Natural killer cell (primary cell): ENCODE measurements around the gene SHISAL1. TPM values are rescaled to one million over a fixed set of nuclear protein-coding genes. Genes with fewer than 3 reads are reported as not detected.

Source experiments
- ATAC-seq, 3 donors: fragments of 150-1000 bp in 2 of 3; fragments of 200-7000 bp in 1 of 3; cut with Tn5 transposase; 1 replicate in 1 of 3; 2 replicates in 2 of 3; pipeline ENCODE4 v1.10.0; 2021; ENCODE audit warnings: mild to moderate bottlenecking in 2 of 3, moderate library complexity in 2 of 3
- DNase-seq, 2 donors: peaks; one replicate each; pipeline versions ENCODE4 v3.0.0 to v3.0.0-alpha.2; 2013 to 2021; ENCODE audit warnings: mixed read lengths in 1 of 2
- H3K27ac ChIP-seq: one replicate; pipeline ENCODE4 v1.5.1; 2013; ENCODE audit warnings: mild to moderate bottlenecking, low read length
- H3K27me3 ChIP-seq: one replicate; pipeline ENCODE4 v1.6.1; 2013; ENCODE audit warnings: low read length; ENCODE audit not compliant: control insufficient read depth, insufficient read depth
- H3K36me3 ChIP-seq: one replicate; pipeline ENCODE4 v1.6.1; 2013; ENCODE audit warnings: low read length; ENCODE audit not compliant: control insufficient read depth, insufficient read depth
- H3K4me1 ChIP-seq: one replicate; pipeline ENCODE4 v1.6.1; 2013; ENCODE audit warnings: low read length; ENCODE audit not compliant: control insufficient read depth, insufficient read depth
- H3K4me3 ChIP-seq: one replicate; pipeline ENCODE4 v1.5.1; 2013; ENCODE audit warnings: low read length
- H3K9me3 ChIP-seq: one replicate; pipeline ENCODE4 v1.6.1; 2013; ENCODE audit warnings: low read length; ENCODE audit not compliant: control insufficient read depth, insufficient read depth
- H3K27ac Mint-ChIP-seq, 2 donors: one replicate each; pipeline ENCODE4 v1.8.0; 2022; ENCODE audit warnings: mild to moderate bottlenecking in 2 of 2, mixed read lengths in 2 of 2, moderate library complexity in 1 of 2
- H3K27me3 Mint-ChIP-seq, 2 donors: one replicate each; pipeline ENCODE4 v1.8.0; 2022; ENCODE audit warnings: low read depth in 2 of 2, mixed read lengths in 2 of 2
- H3K36me3 Mint-ChIP-seq: one replicate; pipeline ENCODE4 v1.8.0; 2022; ENCODE audit warnings: mixed read lengths
- H3K4me1 Mint-ChIP-seq, 2 donors: one replicate each; pipeline ENCODE4 v1.8.0; 2022; ENCODE audit warnings: mixed read lengths in 2 of 2
- H3K4me3 Mint-ChIP-seq: one replicate; pipeline ENCODE4 v1.8.0; 2022; ENCODE audit warnings: mild to moderate bottlenecking, moderate library complexity, mixed read lengths
- H3K9me3 Mint-ChIP-seq, 2 donors: one replicate each; pipeline ENCODE4 v1.8.0; 2022; ENCODE audit warnings: mixed read lengths in 2 of 2
- CTCF ChIP-seq: fragments of 200-600 bp; IDR thresholded peaks from one replicate; pipeline ENCODE4 v1.8.0; 2022; ENCODE audit warnings: antibody characterized with exemption
- WGBS: methylation state at CpG from one replicate; pipeline ENCODE4 v1.1.7; 2013; ENCODE audit warnings: missing lambda C conversion rate; ENCODE audit not compliant: insufficient coverage; 5-methylcytosine and 5-hydroxymethylcytosine counted together
- intact Hi-C: fragments of 100-400 bp; cut with micrococcal nuclease; formaldehyde crosslinking; loops from one replicate; pipeline ENCODE4 v1.14.2; 2022
- total RNA-seq, 4 donors: library from RNA; stranded (reverse); fragments of 120-200 nt in 1 of 4; gene quantifications; one replicate each; pipeline versions ENCODE4 v1.2.3 to v1.2.4, GENCODE V29; 2013 to 2022

The SHISAL1 gene
- not detected for total RNA-seq
- 0.07 TPM for total RNA-seq (2013)

GRCh38 chr22:44312766-44313165 is at the start of gene SHISAL1:
Gene SHISAL1 (minus strand): TSS chr22:44312951. CDS start chr22:44300945, 12,006 bp downstream.
- TF ChIP-seq CTCF = no peak
- Mint-ChIP-seq H3K36me3 (no peaks in the 10 kb centered on the region), H3K27me3 (no peaks in the 10 kb centered on the region), H3K4me3 (no peak within 1 kb of the TSS), H3K9me3 (no peaks in the 10 kb centered on the region), H3K4me1 (peaks cover 16 to 17% of the 10 kb centered on the region in 2 donors), H3K27ac (no peak within 1 kb of the TSS)
- Histone ChIP-seq H3K36me3 (no peaks in the 10 kb centered on the region), H3K4me1 (peaks cover 31% of the 10 kb centered on the region), H3K9me3 (no peaks in the 10 kb centered on the region), H3K27ac (no peak within 1 kb of the TSS), H3K4me3 (no peak within 1 kb of the TSS), H3K27me3 (no peaks in the 10 kb centered on the region)
- no peak for ATAC-seq
- no peak for DNase-seq
- intact Hi-C loops = no loop called here
- WGBS = 95% methylated on average over 12 of the region's 12 CpGs

- Histone ChIP-seq H3K27me3 (no peaks in the 10 kb centered on the region), H3K27ac (no peak overlapping the region), H3K36me3 (no peaks in the 10 kb centered on the region), H3K4me1 (no peaks in the 10 kb centered on the region), H3K4me3 (no peak overlapping the region), H3K9me3 (no peaks in the 10 kb centered on the region)
- no peaks in the 10 kb centered on the region for H3K9me3 Mint-ChIP-seq
- intact Hi-C loops = no loop called here
- no peak overlapping the region for H3K27ac Mint-ChIP-seq
- ATAC-seq (no peak), DNase-seq (no peak)
- H3K4me1 Mint-ChIP-seq = no peaks in the 10 kb centered on the region
- no peaks in the 10 kb centered on the region for H3K36me3 Mint-ChIP-seq
- 83% methylated on average over 12 of the region's 12 CpGs for WGBS
- TF ChIP-seq CTCF = no peak
- no peak overlapping the region for H3K4me3 Mint-ChIP-seq
- H3K27me3 Mint-ChIP-seq = peaks cover 0 to 5% of the 10 kb centered on the region in 2 donors
These were observed 48.8 kb upstream of the SHISAL1 start for GRCh38 chr22:44361391-44362126.

- H3K4me3 ChIP-seq = no peak overlapping the region
- no peak overlapping the region for H3K4me3 Mint-ChIP-seq
- DNase-seq (no peak), ATAC-seq (no peak)
- H3K27me3 Mint-ChIP-seq = peaks cover 0 to 5% of the 10 kb centered on the region in 2 donors
- H3K36me3 Mint-ChIP-seq = no peaks in the 10 kb centered on the region
- H3K9me3 Mint-ChIP-seq = no peaks in the 10 kb centered on the region
- TF ChIP-seq CTCF = no peak
- no peaks in the 10 kb centered on the region for H3K4me1 Mint-ChIP-seq
- H3K27ac Mint-ChIP-seq = no peak overlapping the region
- H3K27me3 ChIP-seq = no peaks in the 10 kb centered on the region
- H3K36me3 ChIP-seq = no peaks in the 10 kb centered on the region
- no peak overlapping the region for H3K27ac ChIP-seq
- no peaks in the 10 kb centered on the region for H3K9me3 ChIP-seq
- 90% methylated on average over 25 of the region's 25 CpGs for WGBS
- intact Hi-C loops = no loop called here
- H3K4me1 ChIP-seq = no peaks in the 10 kb centered on the region
These were observed 48.1 kb upstream of the SHISAL1 start for GRCh38 chr22:44360668-44361381.
